GM21723 (cell line): ENCODE results near the gene S100A1.
"Not testable (repeated sequence)": the region's sequence is repeated elsewhere in the genome, so short reads cannot be mapped to it uniquely, and the experiment has no call there.

Experiments used
- ATAC-seq: cut with Tn5 transposase; IDR thresholded peaks from one replicate; pipeline ENCODE4 v1.9.1; 2021; ENCODE audit warnings: mild to moderate bottlenecking, moderate library complexity; ENCODE audit not compliant: unreplicated experiment

Gene S100A1

DNA sequence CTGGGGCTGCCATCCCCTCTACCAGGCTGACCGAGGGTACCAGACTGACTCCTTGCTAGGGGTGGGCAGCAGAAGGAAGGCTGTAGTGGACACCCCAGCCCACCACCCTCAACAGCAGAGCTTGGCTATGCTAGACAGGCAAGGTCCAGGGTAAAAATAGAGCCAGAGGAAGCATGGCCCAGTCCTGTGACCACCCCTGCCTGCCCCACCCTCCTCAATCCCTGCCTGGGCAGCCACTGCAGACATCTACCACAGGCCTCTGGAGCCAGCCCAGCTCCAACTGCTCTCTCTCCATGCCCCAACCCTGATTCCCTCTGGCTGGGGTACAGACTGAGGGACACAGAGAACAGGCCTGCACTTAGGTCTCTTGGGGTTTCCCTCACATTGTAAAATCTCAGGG, 1.7 kb downstream of the S100A1 start:
- no peak for ATAC-seq

DNA sequence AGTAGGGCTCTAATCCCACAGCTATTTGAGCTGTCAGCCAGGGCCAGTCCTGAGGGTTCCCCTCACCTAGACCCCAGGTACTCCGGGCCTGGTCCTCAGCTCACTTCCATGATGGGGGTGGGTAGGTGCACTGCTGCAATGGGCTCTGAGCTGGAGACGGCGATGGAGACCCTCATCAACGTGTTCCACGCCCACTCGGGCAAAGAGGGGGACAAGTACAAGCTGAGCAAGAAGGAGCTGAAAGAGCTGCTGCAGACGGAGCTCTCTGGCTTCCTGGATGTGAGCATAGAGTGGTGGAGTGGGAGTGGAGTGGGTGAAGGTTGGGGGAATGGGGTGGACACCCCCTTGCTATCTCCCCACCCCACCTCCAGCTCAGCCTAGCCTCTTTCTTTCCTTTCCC, 2.1 kb downstream of the S100A1 start:
- no peak for ATAC-seq

DNA sequence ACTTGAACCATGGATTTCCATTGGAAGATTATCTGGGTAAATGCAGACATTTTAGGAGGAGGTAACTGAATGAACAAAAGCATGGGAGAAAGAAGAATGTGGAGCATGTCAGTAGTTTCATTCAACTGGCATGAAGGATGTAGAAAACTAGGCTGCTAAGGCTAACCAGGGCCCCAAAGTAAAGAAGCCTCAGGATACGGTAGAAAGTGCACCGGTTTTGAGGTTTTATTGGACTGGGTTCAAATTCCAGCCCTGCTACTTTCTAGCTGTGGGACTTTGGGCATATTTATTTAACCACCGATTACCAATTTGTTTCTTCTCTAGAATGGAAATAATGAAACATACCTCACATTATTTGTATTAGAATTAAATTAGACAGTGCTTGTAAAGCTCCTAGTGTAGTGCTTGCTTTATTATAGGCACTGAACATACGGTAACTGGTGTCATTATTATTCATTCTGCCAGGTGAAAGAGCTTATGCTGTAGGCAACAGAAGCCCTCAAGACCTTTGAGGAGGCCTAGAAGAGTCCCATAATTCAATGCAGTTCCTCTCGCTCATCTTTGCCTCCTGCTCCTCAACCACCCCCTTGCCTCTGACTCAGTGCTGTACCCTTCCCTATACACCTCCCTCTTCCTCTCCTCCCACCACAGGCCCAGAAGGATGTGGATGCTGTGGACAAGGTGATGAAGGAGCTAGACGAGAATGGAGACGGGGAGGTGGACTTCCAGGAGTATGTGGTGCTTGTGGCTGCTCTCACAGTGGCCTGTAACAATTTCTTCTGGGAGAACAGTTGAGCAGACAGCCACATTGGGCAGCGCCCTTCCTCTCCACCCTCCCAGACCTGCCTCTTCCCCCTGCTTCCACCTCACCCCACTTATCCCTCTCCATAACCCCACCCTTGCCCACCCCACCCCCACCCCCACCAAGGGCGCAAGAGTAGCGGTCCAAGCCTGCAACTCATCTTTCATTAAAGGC, 3.1 kb downstream of the S100A1 start:
- ATAC-seq, result no peak

DNA sequence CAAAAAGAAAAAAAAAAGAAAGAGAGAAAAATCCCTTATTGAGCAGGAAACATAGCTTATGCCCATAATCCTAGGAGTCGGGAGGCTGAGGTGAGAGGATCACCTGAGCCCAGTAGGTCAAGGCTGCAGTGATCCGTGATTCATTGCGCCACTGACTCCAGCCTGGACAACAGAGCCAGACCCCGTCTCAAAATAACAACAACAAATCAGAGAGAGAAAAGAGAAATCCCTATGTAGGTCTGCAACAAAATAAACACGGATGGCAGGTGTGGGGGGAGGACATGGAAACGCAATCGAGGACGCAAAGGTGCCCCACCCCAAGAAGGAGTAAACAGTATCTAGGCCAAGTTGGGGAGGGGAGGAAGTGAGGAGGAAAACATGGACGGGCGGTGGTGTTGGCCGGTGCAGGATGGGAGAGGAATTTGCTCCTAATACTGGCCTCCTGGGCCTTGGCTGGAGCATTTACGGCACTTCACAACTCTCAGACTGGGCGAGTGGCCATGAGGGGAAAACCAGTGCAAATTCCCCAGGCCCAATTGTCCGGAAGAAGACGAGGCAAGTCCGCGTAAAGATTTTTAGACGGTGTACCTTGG, 5.0 kb downstream of the S100A1 start:
- no peak for ATAC-seq

- ATAC-seq, result peak; percentile 90
Measured at GRCh38 chr1:153633754-153634665, 5.8 kb downstream of the S100A1 start, which contains the start of gene CHTOP. CHTOP (plus strand) TSS chr1:153634066; CDS start chr1:153636589, 2,523 bp downstream.

- no peak for ATAC-seq
Measured at GRCh38 chr1:153635872-153636271, 7.6 kb downstream of the S100A1 start.

- no peak for ATAC-seq
Measured at GRCh38 chr1:153636312-153636711, 8.1 kb downstream of the S100A1 start.

DNA sequence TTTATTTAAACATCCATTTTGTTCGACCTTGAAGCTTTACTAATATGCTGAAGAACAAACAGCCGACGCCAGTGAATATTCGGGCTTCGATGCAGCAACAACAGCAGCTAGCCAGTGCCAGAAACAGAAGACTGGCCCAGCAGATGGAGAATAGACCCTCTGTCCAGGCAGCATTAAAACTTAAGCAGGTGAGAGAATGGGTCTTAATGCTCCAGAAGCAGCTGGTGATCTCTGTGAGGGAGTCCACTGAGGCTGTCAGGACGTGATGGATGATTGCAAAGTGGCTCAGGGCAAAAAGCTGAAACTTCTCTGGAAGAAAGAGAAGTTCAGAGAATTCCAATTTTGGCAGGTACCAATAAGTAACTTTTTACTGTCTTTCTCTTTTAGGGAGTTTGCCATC, 10.0 kb downstream of the S100A1 start:
- no peak for ATAC-seq

- no peak for ATAC-seq
Measured at GRCh38 chr1:153639280-153639679, 11.0 kb downstream of the S100A1 start.

- ATAC-seq, result not testable (repeated sequence)
Measured at GRCh38 chr1:153640213-153640612, 12.0 kb downstream of the S100A1 start.

GRCh38 chr1:153640861-153641260, 12.6 kb downstream of the S100A1 start:
- ATAC-seq, result no peak

- ATAC-seq, result no peak
Measured at GRCh38 chr1:153642161-153642560, 13.9 kb downstream of the S100A1 start.

DNA sequence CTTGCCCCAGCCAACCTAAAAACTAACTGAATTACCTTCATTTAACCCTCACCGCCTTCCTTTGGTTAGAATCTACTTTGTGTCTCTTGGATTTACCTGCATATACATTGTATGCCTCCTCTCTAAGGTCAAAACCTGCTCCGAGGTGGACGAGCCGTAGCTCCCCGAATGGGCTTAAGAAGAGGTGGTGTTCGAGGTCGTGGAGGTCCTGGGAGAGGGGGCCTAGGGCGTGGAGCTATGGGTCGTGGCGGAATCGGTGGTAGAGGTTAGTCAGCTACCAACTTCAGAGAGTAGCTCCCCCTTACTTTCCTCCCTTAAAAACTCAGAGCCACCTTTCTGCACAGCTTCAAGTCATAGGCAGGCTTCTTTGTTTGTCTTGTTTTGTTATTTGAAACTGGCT, 14.9 kb downstream of the S100A1 start:
- ATAC-seq, result no peak

DNA sequence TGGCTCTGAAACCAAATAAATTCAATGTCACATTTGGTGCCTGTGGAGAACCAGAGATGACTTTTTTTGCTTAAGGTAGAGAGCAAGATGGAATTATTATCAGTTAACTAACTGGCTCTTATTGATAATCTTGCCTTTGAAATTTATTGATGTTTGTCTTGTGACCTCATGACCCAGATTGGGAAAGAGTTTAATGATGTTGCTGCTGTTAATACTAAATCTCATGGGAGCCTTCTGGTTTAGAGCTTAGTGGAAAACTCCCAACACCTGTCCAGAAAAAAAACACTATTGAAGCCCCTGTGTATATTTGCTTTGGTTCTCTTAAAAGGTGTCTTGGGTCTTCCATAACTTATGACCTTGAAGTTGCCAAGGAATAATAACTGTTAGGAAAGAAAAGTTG, 15.6 kb downstream of the S100A1 start:
- ATAC-seq, result no peak

GRCh38 chr1:153646672-153647345, 18.6 kb downstream of the S100A1 start:
- no peak for ATAC-seq

GRCh38 chr1:153647346-153647714, 19.1 kb downstream of the S100A1 start:
- no peak for ATAC-seq

DNA sequence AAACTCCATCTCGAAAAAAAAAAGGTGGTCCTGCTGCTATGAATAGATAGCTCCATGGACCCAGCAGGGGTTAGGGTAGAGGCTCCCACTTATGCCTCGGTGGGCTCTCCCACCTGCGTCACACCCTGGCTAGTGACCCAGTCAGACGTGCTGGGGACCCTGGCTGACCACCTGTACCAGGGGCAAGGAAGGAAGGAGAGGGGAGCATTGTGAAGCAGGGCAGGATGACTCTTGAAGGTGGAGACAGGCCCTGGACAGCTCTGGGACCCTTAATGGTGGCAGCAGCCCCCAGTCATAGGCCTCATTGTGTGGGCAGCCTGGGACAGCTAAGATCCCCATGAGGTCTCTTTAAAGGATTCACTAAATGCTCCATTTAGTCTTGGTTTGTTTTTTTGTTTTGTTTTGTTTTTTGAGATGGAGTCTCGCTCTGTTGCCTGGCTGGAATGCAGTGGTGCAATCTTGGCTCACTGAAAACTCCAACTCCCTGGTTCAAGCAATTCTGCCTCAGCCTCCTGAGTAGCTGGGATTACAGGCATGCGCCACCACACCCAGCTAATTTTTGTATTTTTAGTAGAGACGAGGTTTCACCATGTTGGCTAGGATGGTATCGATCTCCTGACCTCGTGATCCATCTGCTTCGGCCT, 19.9 kb downstream of the S100A1 start:
- no peak for ATAC-seq

DNA sequence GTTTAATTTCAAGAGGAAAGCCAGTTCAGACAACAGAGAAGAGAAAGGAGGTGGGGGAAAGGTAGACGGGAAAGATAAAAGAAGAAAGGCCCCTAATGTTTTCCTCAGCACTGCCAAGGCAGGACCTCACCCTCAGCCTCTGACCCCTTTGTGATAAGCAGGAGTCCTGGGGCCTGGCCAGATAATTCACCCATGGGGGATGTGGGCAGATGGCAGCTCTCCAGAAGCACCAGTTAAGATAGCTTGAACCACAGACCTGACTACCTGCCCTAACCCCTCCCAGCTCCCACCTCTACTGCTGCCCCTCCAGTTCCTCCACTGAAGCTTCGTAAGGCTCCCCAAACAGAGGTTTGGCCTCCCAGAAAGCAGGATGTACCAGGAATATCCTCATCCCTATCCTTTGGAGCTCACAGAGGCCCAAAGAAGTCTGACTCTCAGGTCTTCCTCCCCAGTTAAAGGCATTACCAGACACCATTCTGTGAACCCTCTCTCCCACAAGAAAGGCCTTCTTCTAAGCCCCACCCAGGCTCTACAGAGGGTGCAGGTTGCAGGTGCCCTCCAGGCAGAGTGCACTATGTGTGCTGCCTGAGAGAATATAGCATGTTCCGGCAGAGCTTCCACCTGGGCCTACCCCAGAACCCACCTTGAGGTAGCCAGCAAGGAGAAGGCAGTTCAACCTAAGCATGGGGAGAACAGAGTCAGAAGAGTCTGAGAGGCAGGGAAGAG, 21.1 kb downstream of the S100A1 start:
- no peak for ATAC-seq

GRCh38 chr1:153649863-153650235, 21.6 kb downstream of the S100A1 start:
- no peak for ATAC-seq

DNA sequence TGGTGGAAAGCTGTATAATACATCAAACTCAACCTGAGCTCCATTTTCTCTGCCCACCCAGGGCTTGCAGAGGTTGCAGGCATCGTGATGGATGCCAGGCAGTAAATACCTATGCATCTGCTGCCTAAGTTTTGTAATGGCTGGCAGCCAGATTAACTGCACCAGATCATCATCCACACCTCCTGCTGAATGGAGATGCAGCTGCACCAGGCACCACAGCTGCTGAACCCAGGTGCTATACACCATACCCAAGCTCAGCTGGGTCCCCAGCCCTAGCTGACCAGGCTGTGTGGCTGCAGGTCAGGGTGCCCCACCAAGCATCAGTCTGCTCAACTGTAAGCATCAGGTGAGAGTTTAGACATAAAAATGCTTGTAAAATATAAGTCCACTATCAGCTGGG, 23.5 kb downstream of the S100A1 start:
- no peak for ATAC-seq
